ENCODE measurements around the gene ZNF385B. TPM values are rescaled to one million over a fixed set of nuclear protein-coding genes. Genes with fewer than 3 reads are reported as not detected.

ZNF385B gene
- total and polyA plus RNA-seq, 4 donors, result 3.0 to 7.2 (median 3.9) TPM

GRCh38 chr2:179558010-179558934 lies 303.1 kb downstream of the ZNF385B start:
- DNase-seq (ENCODE audit: low spot score), result no peak
- H3K27ac ChIP-seq (ENCODE audit: low read depth in 1 of 2, low read length in 2 of 2), result peak overlapping the region; percentile 57 to 59
- H3K4me1 ChIP-seq (ENCODE audit: control insufficient read depth in 4 of 4, insufficient read depth in 4 of 4, low read length in 3 of 4), result peaks cover 4 to 37% (median 16%) of the 10 kb centered on the region in 4 donors
- no peaks in the 10 kb centered on the region for H3K27me3 ChIP-seq (ENCODE audit: control insufficient read depth in 4 of 4, insufficient read depth in 4 of 4, low read length in 3 of 4)
- no peaks in the 10 kb centered on the region for H3K9me3 ChIP-seq (ENCODE audit: control insufficient read depth in 4 of 4, low read length in 3 of 4)
- TF ChIP-seq YY1 (IDR thresholded peaks at IDR 0.05) (peak; percentile 75), JUND (IDR thresholded peaks at IDR 0.05) (no peak), FOXA2 (IDR thresholded peaks at IDR 0.05) (no peak), RXRA (IDR thresholded peaks at IDR 0.05) (peak; percentile 85 to 92), CTCF (IDR thresholded peaks at IDR 0.05; ENCODE audit: low read depth, low read length, missing input control) (no peak), HNF4G (IDR thresholded peaks at IDR 0.05) (peak; percentile 4), FOXA1 (IDR thresholded peaks at IDR 0.05) (no peak), ATF3 (IDR thresholded peaks at IDR 0.05) (no peak), TAF1 (conservative IDR thresholded peaks at IDR 0.05) (peak; percentile 18), ZBTB33 (IDR thresholded peaks at IDR 0.05) (no peak), GABPA (IDR thresholded peaks at IDR 0.05 in 1 of 2, conservative IDR thresholded peaks at IDR 0.05 in 1 of 2) (no peak), SP1 (IDR thresholded peaks at IDR 0.05) (peak; percentile 88), NR2F2 (IDR thresholded peaks at IDR 0.05) (peak; percentile 80), EGR1 (IDR thresholded peaks at IDR 0.05; ENCODE audit: low read depth in 2 of 2) (no peak), HNF4A (conservative IDR thresholded peaks at IDR 0.05) (peak; percentile 48 to 61), REST (IDR thresholded peaks at IDR 0.05) (peak; percentile 36), RAD21 (IDR thresholded peaks at IDR 0.05) (peak; percentile 41 to 43)
- TF ChIP-seq, protein P1, sequence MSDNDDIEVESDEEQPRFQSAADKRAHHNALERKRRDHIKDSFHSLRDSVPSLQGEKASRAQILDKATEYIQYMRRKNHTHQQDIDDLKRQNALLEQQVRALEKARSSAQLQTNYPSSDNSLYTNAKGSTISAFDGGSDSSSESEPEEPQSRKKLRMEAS (IDR thresholded peaks at IDR 0.05), result peak; percentile 21
- no peaks in the 10 kb centered on the region for H3K36me3 ChIP-seq (ENCODE audit: control insufficient read depth in 4 of 4, insufficient read depth in 3 of 4, low read depth in 1 of 4, low read length in 3 of 4)
- peak overlapping the region in 2 of 3 donors; percentile 6 to 29 for H3K4me3 ChIP-seq (ENCODE audit: low read depth in 1 of 3, low read length in 3 of 3)
- H3K9ac ChIP-seq (ENCODE audit: low read depth in 1 of 2, low read length in 2 of 2), result peak overlapping the region in 1 of 2 donors; percentile 75
- 29% methylated on average over 2 of the region's 2 CpGs for WGBS
